AG10803 (cell line): ENCODE results near the gene ZNF280D.
A peak's percentile ranks its signal among the peaks of the same experiment; 100 is the strongest.
"Not testable (repeated sequence)": the region's sequence is repeated elsewhere in the genome, so short reads cannot be mapped to it uniquely, and the experiment has no call there.

Experiments
- DNase-seq: peaks from one replicate; pipeline ENCODE4 v3.0.0; 2010; ENCODE audit warnings: low read depth
- H3K4me3 ChIP-seq: 2 replicates; pipeline ENCODE4 v1.5.1; 2011; ENCODE audit warnings: mild to moderate bottlenecking, low read length, control low read depth
- TF ChIP-seq, protein P1 (sequence below): conservative IDR thresholded peaks from 2 replicates; pipeline ENCODE4 v1.5.1; 2011; ENCODE audit warnings: mild to moderate bottlenecking, low read length, control low read depth, inconsistent platforms

The ZNF280D gene

DNA sequence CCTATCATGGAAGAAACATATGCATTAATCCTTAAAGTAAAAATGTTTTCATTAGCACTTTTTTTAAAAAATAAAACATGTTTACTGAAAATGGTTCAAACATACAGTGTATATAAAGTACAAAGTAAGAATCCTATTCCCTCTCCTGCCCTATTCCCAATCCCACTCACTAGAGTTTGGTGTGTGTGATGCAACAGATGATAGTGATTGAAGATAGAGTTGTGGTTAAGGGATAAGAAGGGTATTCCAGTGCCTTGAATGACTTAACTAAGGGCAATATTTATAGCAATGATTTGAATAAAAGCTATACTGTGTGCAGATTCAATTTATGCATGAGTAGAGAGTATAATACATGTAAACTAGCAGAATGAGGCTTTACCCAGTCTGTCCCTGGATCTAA, 18.1 kb downstream of the ZNF280D start:
- no peak for DNase-seq
- no peak overlapping the region for H3K4me3 ChIP-seq
- TF ChIP-seq, protein P1, sequence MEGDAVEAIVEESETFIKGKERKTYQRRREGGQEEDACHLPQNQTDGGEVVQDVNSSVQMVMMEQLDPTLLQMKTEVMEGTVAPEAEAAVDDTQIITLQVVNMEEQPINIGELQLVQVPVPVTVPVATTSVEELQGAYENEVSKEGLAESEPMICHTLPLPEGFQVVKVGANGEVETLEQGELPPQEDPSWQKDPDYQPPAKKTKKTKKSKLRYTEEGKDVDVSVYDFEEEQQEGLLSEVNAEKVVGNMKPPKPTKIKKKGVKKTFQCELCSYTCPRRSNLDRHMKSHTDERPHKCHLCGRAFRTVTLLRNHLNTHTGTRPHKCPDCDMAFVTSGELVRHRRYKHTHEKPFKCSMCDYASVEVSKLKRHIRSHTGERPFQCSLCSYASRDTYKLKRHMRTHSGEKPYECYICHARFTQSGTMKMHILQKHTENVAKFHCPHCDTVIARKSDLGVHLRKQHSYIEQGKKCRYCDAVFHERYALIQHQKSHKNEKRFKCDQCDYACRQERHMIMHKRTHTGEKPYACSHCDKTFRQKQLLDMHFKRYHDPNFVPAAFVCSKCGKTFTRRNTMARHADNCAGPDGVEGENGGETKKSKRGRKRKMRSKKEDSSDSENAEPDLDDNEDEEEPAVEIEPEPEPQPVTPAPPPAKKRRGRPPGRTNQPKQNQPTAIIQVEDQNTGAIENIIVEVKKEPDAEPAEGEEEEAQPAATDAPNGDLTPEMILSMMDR, result no peak

GRCh38 chr15:56709502-56709901, 23.8 kb downstream of the ZNF280D start:
- H3K4me3 ChIP-seq, DNase-seq: not testable (repeated sequence)

- TF ChIP-seq, protein P1, result no peak
- no peak overlapping the region for H3K4me3 ChIP-seq
- no peak for DNase-seq
These were observed 33.6 kb downstream of the ZNF280D start for GRCh38 chr15:56699743-56700142.

DNA sequence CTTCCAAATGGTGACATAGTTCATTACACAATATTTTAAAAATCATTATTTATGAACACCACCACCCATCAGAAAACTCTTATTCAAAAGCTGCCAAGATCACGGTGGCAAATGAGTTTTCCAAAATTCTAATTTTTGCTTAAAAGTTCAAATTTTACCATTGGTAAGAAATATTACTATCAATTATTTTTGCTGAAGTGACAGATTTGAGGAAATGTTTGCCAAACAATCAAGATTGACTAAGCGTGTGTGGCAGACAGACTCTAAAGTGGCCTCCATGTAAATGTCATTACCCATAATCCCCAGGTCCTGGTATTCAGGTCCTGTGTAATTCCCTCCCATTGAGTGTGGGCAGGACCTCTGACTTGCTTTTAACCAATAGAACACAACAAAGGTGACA, 35.0 kb downstream of the ZNF280D start:
- DNase-seq, result no peak
- no peak overlapping the region for H3K4me3 ChIP-seq
- TF ChIP-seq, protein P1, result no peak

GRCh38 chr15:56693761-56694160, 39.5 kb downstream of the ZNF280D start:
- TF ChIP-seq, protein P1, result no peak
- DNase-seq, result peak; percentile 55
- no peak overlapping the region for H3K4me3 ChIP-seq

- no peak for DNase-seq
- H3K4me3 ChIP-seq, result no peak overlapping the region
- TF ChIP-seq, protein P1, result no peak
These were observed 42.6 kb downstream of the ZNF280D start for GRCh38 chr15:56690733-56691132.

- H3K4me3 ChIP-seq, result no peak overlapping the region
- DNase-seq, result no peak
- TF ChIP-seq, protein P1, result no peak
These were observed 49.4 kb downstream of the ZNF280D start for GRCh38 chr15:56683908-56684307.

- H3K4me3 ChIP-seq, result no peak overlapping the region
- no peak for DNase-seq
- TF ChIP-seq, protein P1, result no peak
These were observed 52.2 kb downstream of the ZNF280D start for GRCh38 chr15:56681113-56681512.
